ENCODE results near the gene LONP2. TPM values are rescaled to one million over a fixed set of nuclear protein-coding genes. Genes with fewer than 3 reads are reported as not detected.
A peak's percentile ranks its signal among the peaks of the same experiment; 100 is the strongest.

LONP2 gene
- total and polyA plus RNA-seq, 10 of the 15 experiments (the other 5 are each of a cell fraction or from before 2014, with no cell fraction given), result 8.3 to 48.0 (median 34.8) TPM

- peaks cover 3% of the 10 kb centered on the region in 2 experiments; a peak in 1 of 4 replicates for H3K36me3 ChIP-seq (ENCODE audit: control insufficient read depth in 2 of 2, insufficient read depth in 2 of 2, low read length in 1 of 2)
- H3K9ac ChIP-seq (ENCODE audit: control insufficient read depth, insufficient read depth, low read length), result peak overlapping the region; percentile 69; the same call in 1 of the 2 replicates
- H3K27me3 ChIP-seq (replicated peaks in 1 of 2; ENCODE audit: control insufficient read depth in 2 of 2, insufficient read depth in 2 of 2, low read length in 1 of 2), result no peaks in the 10 kb centered on the region
- H4K20me1 ChIP-seq (ENCODE audit: control insufficient read depth, insufficient read depth), result no peaks in the 10 kb centered on the region
- H3K79me2 ChIP-seq (ENCODE audit: control insufficient read depth, insufficient read depth, low read length), result peaks cover 86% of the 10 kb centered on the region
- in situ Hi-C loops (cut with MboI), result no loop called here
- H3K4me3 ChIP-seq, result peak overlapping the region; percentile 64
- ChIA-PET CTCF (interaction anchor here (0.9 to 3.6 kb wide), 8 partner anchors 11 to 264 kb away, joined by 3 to 16 read pairs (median 4); no protein-coding TSS in a partner anchor), RAD21 (ENCODE audit: unreplicated experiment) (interaction anchor here (0.7 to 4.5 kb wide), 7 partner anchors 9 to 258 kb away, joined by 3 to 30 read pairs (median 5); partner anchors contain the start of gene SIAH1), SMC1A (ENCODE audit: uncharacterized antibody, unreplicated experiment) (interaction anchor here (1.4 to 7.5 kb wide), 5 partner anchors 10 to 258 kb away, joined by 3 to 112 read pairs (median 11); partner anchors contain the start of gene SIAH1), POLR2A (interaction anchor here (1.0 to 2.6 kb wide), 4 partner anchors 13 to 20 kb away, joined by 3 to 9 read pairs (median 6); partner anchors contain the start of gene SIAH1)
- peak overlapping the region; percentile 70 for H3K4me2 ChIP-seq (ENCODE audit: control insufficient read depth, insufficient read depth)
- H2AFZ ChIP-seq (ENCODE audit: control insufficient read depth, low read depth, low read length), result no peak overlapping the region
- WGBS (ENCODE audit: insufficient coverage, insufficient replicate concordance, low lambda C conversion rate, missing lambda C conversion rate), result 81% methylated on average over 15 of the region's 15 CpGs
- no peak for FAIRE-seq
- ATAC-seq, result no peak
- TF ChIP-seq IRF5 (IDR thresholded peaks at IDR 0.05; ENCODE audit: borderline replicate concordance), result no peak
- TF ChIP-seq HDAC6 (IDR thresholded peaks at IDR 0.05; ENCODE audit: unreplicated experiment), result no peak
- no peak for TF ChIP-seq SUPT20H (IDR thresholded peaks at IDR 0.05; ENCODE audit: borderline replicate concordance, control insufficient read depth, low read depth, low read length)
- TF ChIP-seq SKIL (IDR thresholded peaks at IDR 0.05; ENCODE audit: low read depth, poor library complexity, severe bottlenecking), result no peak
- no peak for TF ChIP-seq BCL3 (IDR thresholded peaks at IDR 0.05; ENCODE audit: borderline replicate concordance, insufficient read depth, low read depth, low read length, poor library complexity, severe bottlenecking)
- no peak for TF ChIP-seq TCF12 (IDR thresholded peaks at IDR 0.05; ENCODE audit: low read depth, low read length)
- no peak for TF ChIP-seq MXI1 (IDR thresholded peaks at IDR 0.05; ENCODE audit: low read depth, low read length)
- no peak for DNase-seq (ENCODE audit: low read depth, low spot score)
- intact Hi-C loops (cut with micrococcal nuclease; ENCODE audit: unreplicated experiment), result loop anchor here (5.0 kb wide), 2 partner anchors 92 to 172 kb away; no protein-coding TSS in a partner anchor
- H3K9me3 ChIP-seq (replicated peaks; ENCODE audit: control insufficient read depth, insufficient read depth, low read length), result no peaks in the 10 kb centered on the region
- no TSS peak for BruUV-seq (replicated peaks)
- H3K4me1 ChIP-seq (ENCODE audit: control insufficient read depth, insufficient read depth, low read length), result peaks cover 17% of the 10 kb centered on the region
- peak overlapping the region; percentile 90 for H3K27ac ChIP-seq (ENCODE audit: control insufficient read depth, insufficient read depth)
Observed at GRCh38 chr16:48365025-48365600, 121.0 kb downstream of the LONP2 start.
